Astrocyte of the spinal cord (primary cell): ENCODE results near the gene MYO1A.

Experiments
- DNase-seq: peaks from one replicate; pipeline ENCODE4 v3.0.0; 2011; ENCODE audit warnings: low read depth, low spot score
- H3K4me3 ChIP-seq: 2 replicates; pipeline ENCODE4 v1.5.1; 2011; ENCODE audit warnings: low read depth, mild to moderate bottlenecking, low read length, moderate library complexity
- CTCF ChIP-seq: IDR thresholded peaks from 2 replicates; pipeline ENCODE4 v1.5.1; 2012; ENCODE audit warnings: low read depth, mild to moderate bottlenecking, low read length, inconsistent platforms
- in situ Hi-C: cut with HindIII; loops from 2 replicates; pipeline ENCODE4 v1.10.0; 2017; ENCODE audit warnings: low sequenced_read_pairs

MYO1A gene

GRCh38 chr12:57000393-57000792, 49.5 kb downstream of the MYO1A start:
- in situ Hi-C loops: no loop called here
- no peak overlapping the region for H3K4me3 ChIP-seq
- no peak for DNase-seq
- TF ChIP-seq CTCF: no peak

- in situ Hi-C loops: no loop called here
- H3K4me3 ChIP-seq: no peak overlapping the region
- TF ChIP-seq CTCF: no peak
- no peak for DNase-seq
Measured at GRCh38 chr12:56999456-56999855, 50.5 kb downstream of the MYO1A start.

GRCh38 chr12:56998981-56999380, 50.9 kb downstream of the MYO1A start:
- no peak overlapping the region for H3K4me3 ChIP-seq
- no peak for DNase-seq
- no peak for TF ChIP-seq CTCF
- in situ Hi-C loops: no loop called here

GRCh38 chr12:56998316-56998715, 51.6 kb downstream of the MYO1A start:
- H3K4me3 ChIP-seq: no peak overlapping the region

GRCh38 chr12:56996793-56997545, 53.0 kb downstream of the MYO1A start:
- in situ Hi-C loops: no loop called here
- no peak for DNase-seq
- TF ChIP-seq CTCF: no peak
- no peak overlapping the region for H3K4me3 ChIP-seq

More at GRCh38 chr12:56998316-56998715, 51.6 kb downstream of the MYO1A start:
- no peak for TF ChIP-seq CTCF
- in situ Hi-C loops: no loop called here
- DNase-seq: no peak

- no peak overlapping the region for H3K4me3 ChIP-seq
- in situ Hi-C loops: no loop called here
- no peak for TF ChIP-seq CTCF
- DNase-seq: no peak
Measured at GRCh38 chr12:56995930-56996496, 53.9 kb downstream of the MYO1A start.
